GM12878 (cell line): ENCODE results near the gene MPZL1. TPM values are rescaled to one million over a fixed set of nuclear protein-coding genes. Genes with fewer than 3 reads are reported as not detected.

Experiments used
- ATF3 ChIP-seq: IDR thresholded peaks from 2 replicates; pipeline ENCODE4 v1.6.1; 2011; ENCODE audit warnings: low read depth, mild to moderate bottlenecking, low read length, moderate library complexity, borderline replicate concordance; ENCODE audit errors: extremely low read depth
- CUX1 ChIP-seq: IDR thresholded peaks from 2 replicates; pipeline ENCODE4 v1.6.1; 2012; ENCODE audit warnings: improper control_type of control experiment, low read depth, low read length; ENCODE audit not compliant: insufficient replicate concordance
- SP1 ChIP-seq: IDR thresholded peaks from one replicate; pipeline ENCODE4 v1.6.1; 2011; ENCODE audit warnings: low read depth, low read length
- SPI1 ChIP-seq: IDR thresholded peaks from 2 replicates; pipeline ENCODE4 v1.6.1; 2011; ENCODE audit warnings: low read depth, mild to moderate bottlenecking, low read length, moderate library complexity, borderline replicate concordance; ENCODE audit not compliant: insufficient read depth
- TAF1 ChIP-seq: IDR thresholded peaks from 2 replicates; pipeline ENCODE4 v1.6.1; 2011; ENCODE audit warnings: mild to moderate bottlenecking, low read depth, low read length, borderline replicate concordance
- TBL1XR1 ChIP-seq: IDR thresholded peaks from 2 replicates; pipeline ENCODE4 v1.6.1; 2012; ENCODE audit warnings: low read depth, low read length, improper control_type of control experiment
- ZNF592 ChIP-seq: fragments of 450-650 bp; IDR thresholded peaks from 2 replicates; pipeline ENCODE4 v1.6.1; 2017; ENCODE audit warnings: mild to moderate bottlenecking, moderate library complexity
- polyA plus RNA-seq, 11 experiments: library from polyadenylated mRNA; depleted of rRNA in 4 of 11; unstranded in 6 of 11; stranded (reverse) in 5 of 11; fragments of >200 nt; fragmentation: Nextera tagmentation in 4 of 11; fragmentation: Illumina TruSeq in 1 of 11; extraction: Ambion mirVana in 4 of 11; extraction: Trizol in 1 of 11; gene quantifications; 1 replicate in 1 of 11; 2 replicates in 10 of 11; pipeline versions ENCODE4 v1.2.1 to v1.2.3, GENCODE V29; 2011 to 2016; ENCODE audit warnings: inconsistent platforms in 2 of 11, missing spikeins in 2 of 11, low read depth in 1 of 11
- total RNA-seq, 4 experiments: library from RNA; depleted of rRNA in 3 of 4; stranded (reverse); fragments of >200 nt in 3 of 4; fragmentation: Illumina TruSeq in 1 of 4; extraction: Trizol in 1 of 4; gene quantifications; 2 replicates each; pipeline versions ENCODE4 v1.2.1 to v1.2.3, GENCODE V29; 2013 to 2021

MPZL1 gene
- total and polyA plus RNA-seq, 10 of the 15 experiments (the other 5 are each of a cell fraction or from before 2014, with no cell fraction given): 9.8 to 60.9 (median 45.9) TPM

- TF ChIP-seq ZNF592 (no peak), TAF1 (no peak), ATF3 (no peak), SP1 (no peak), SPI1 (no peak), TBL1XR1 (no peak), CUX1 (no peak)
These were observed 44.8 kb downstream of the MPZL1 start (continued) for GRCh38 chr1:167766538-167766937.
